ENCODE data around the gene MLLT11. TPM values are rescaled to one million over a fixed set of nuclear protein-coding genes. Genes with fewer than 3 reads are reported as not detected.

Gene MLLT11
- total and polyA plus RNA-seq, 4 donors, result 0.96 to 1.4 (median 1.2) TPM

DNA sequence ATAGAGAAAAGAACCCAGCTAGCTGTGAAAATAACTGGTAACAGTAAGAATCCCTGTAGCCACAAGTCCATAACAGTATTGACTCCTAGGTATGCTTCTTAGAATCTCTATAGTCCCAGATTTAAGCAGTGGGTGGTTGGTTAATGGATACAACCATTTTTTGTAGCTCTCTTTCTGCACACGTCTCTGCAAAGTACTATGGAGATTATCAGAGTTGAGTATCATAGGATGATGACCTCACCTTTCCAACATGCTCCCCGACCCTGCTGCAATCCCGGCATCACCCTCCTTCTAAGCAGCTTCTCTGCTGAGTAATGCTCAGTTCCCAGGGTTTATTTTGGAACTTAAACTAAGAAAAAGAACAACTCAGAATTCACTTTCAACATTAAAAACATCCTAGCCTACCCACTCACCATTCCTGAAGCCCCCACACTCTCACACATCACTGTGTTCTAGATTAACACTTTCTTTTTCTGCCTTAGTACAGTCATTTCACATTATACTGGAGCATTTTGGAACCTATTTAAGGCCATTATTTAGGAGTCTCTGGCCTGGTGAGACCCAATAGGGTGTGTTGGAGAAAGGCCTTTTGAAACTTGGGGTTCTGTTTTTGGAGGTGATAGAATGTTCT, 2.7 kb downstream of the MLLT11 start:
- no peak overlapping the region for H3K4me3 ChIP-seq
- peaks cover 0 to 6% (median 0%) of the 10 kb centered on the region in 4 donors for H3K36me3 ChIP-seq (ENCODE audit: control insufficient read depth in 4 of 4, insufficient read depth in 4 of 4, low read length in 4 of 4)
- TF ChIP-seq, protein P1, sequence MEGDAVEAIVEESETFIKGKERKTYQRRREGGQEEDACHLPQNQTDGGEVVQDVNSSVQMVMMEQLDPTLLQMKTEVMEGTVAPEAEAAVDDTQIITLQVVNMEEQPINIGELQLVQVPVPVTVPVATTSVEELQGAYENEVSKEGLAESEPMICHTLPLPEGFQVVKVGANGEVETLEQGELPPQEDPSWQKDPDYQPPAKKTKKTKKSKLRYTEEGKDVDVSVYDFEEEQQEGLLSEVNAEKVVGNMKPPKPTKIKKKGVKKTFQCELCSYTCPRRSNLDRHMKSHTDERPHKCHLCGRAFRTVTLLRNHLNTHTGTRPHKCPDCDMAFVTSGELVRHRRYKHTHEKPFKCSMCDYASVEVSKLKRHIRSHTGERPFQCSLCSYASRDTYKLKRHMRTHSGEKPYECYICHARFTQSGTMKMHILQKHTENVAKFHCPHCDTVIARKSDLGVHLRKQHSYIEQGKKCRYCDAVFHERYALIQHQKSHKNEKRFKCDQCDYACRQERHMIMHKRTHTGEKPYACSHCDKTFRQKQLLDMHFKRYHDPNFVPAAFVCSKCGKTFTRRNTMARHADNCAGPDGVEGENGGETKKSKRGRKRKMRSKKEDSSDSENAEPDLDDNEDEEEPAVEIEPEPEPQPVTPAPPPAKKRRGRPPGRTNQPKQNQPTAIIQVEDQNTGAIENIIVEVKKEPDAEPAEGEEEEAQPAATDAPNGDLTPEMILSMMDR (IDR thresholded peaks at IDR 0.05; ENCODE audit: control extremely low read depth, extremely low read depth), result no peak
- peaks cover 0 to 22% (median 5%) of the 10 kb centered on the region in 5 donors for H3K4me1 ChIP-seq (ENCODE audit: control insufficient read depth in 5 of 5, insufficient read depth in 5 of 5, low read length in 5 of 5)
- DNase-seq, result no peak
- no peak overlapping the region for H3K27ac ChIP-seq (ENCODE audit: low read depth in 1 of 2, low read length in 1 of 2)
- ATAC-seq (ENCODE audit: insufficient read depth, low FRiP score), result no peak
- WGBS, 2 donors, result 78 to 82% methylated on average over 3 of the region's 3 CpGs
- no peaks in the 10 kb centered on the region for H3K9me3 ChIP-seq (ENCODE audit: control insufficient read depth in 4 of 4, insufficient read depth in 3 of 4, low read length in 3 of 4)
- no peaks in the 10 kb centered on the region for H3K27me3 ChIP-seq (ENCODE audit: control insufficient read depth in 3 of 3, insufficient read depth in 3 of 3, low read length in 2 of 3)
- no peak overlapping the region for H3K9ac ChIP-seq (ENCODE audit: insufficient read depth in 1 of 2, low read length in 2 of 2)

DNA sequence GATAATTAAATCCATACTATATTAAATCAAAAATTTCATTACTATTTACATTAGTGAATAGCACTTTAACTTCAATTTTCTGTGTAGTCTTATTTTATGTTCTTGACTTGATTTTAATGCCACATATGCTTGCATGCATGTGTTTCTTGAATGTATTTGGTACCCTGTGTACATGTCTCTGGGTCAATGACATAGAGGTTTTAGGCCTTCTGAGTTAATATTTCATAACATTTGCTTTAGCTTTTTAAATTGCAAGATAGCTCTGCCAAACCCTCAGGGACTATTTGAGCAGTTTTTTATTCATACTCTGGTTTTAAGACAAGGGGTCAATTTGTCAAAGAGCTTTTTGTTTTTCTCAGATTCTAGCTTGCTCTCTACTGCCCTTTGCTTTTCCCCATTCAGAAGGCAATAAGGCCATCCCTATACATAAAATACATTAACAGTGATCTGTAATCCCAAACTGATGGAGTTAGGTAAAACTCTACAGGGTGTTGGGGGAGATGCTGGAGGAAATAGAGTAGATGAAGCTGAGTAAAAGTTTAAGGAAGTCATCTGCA, 5.0 kb downstream of the MLLT11 start:
- Histone ChIP-seq H3K9me3 (ENCODE audit: control insufficient read depth in 4 of 4, insufficient read depth in 3 of 4, low read length in 3 of 4) (no peaks in the 10 kb centered on the region), H3K27ac (ENCODE audit: low read depth in 1 of 2, low read length in 1 of 2) (no peak overlapping the region), H3K9ac (ENCODE audit: insufficient read depth in 1 of 2, low read length in 2 of 2) (no peak overlapping the region), H3K4me1 (ENCODE audit: control insufficient read depth in 5 of 5, insufficient read depth in 5 of 5, low read length in 5 of 5) (peaks cover 0 to 20% (median 0%) of the 10 kb centered on the region in 5 donors), H3K4me3 (no peak overlapping the region), H3K36me3 (ENCODE audit: control insufficient read depth in 4 of 4, insufficient read depth in 4 of 4, low read length in 4 of 4) (peaks cover 0 to 6% (median 0%) of the 10 kb centered on the region in 4 donors), H3K27me3 (ENCODE audit: control insufficient read depth in 3 of 3, insufficient read depth in 3 of 3, low read length in 2 of 3) (no peaks in the 10 kb centered on the region)
- DNase-seq, result no peak
- ATAC-seq (ENCODE audit: insufficient read depth, low FRiP score), result no peak
- TF ChIP-seq, protein P1 (IDR thresholded peaks at IDR 0.05; ENCODE audit: control extremely low read depth, extremely low read depth), result no peak

DNA sequence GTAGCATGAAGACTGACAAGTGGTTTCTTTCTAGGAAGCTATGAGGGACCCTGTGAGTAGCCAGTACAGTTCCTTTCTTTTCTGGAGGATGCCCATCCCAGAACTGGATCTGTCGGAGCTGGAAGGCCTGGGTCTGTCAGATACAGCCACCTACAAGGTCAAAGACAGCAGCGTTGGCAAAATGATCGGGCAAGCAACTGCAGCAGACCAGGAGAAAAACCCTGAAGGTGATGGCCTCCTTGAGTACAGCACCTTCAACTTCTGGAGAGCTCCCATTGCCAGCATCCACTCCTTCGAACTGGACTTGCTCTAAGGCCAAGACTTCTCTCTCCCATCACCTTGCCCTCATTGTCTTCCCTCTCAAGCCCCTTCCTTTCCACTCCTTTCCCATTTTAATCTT, 7.0 kb downstream of the MLLT11 start:
- DNase-seq (no peak), ATAC-seq (ENCODE audit: insufficient read depth, low FRiP score) (no peak)
- Histone ChIP-seq H3K27me3 (ENCODE audit: control insufficient read depth in 3 of 3, insufficient read depth in 3 of 3, low read length in 2 of 3) (no peaks in the 10 kb centered on the region), H3K9ac (ENCODE audit: insufficient read depth in 1 of 2, low read length in 2 of 2) (no peak overlapping the region), H3K9me3 (ENCODE audit: control insufficient read depth in 4 of 4, insufficient read depth in 3 of 4, low read length in 3 of 4) (no peaks in the 10 kb centered on the region), H3K27ac (ENCODE audit: low read depth in 1 of 2, low read length in 1 of 2) (no peak overlapping the region), H3K4me3 (no peak overlapping the region), H3K36me3 (ENCODE audit: control insufficient read depth in 4 of 4, insufficient read depth in 4 of 4, low read length in 4 of 4) (peaks cover 0 to 6% (median 0%) of the 10 kb centered on the region in 4 donors), H3K4me1 (ENCODE audit: control insufficient read depth in 5 of 5, insufficient read depth in 5 of 5, low read length in 5 of 5) (peaks cover 0 to 11% (median 2%) of the 10 kb centered on the region in 5 donors)
- TF ChIP-seq, protein P1 (IDR thresholded peaks at IDR 0.05; ENCODE audit: control extremely low read depth, extremely low read depth), result no peak
- WGBS, 2 donors, result 94 to 97% methylated on average over 4 of the region's 4 CpGs

Measured in lung (tissue), 12 donors.